GM23338 (cell line): Measurements from ENCODE around the gene ASXL3. TPM values are rescaled to one million over a fixed set of nuclear protein-coding genes. Genes with fewer than 3 reads are reported as not detected.

Experiments used
- ATAC-seq: fragments of 200-7000 bp; cut with Tn5 transposase; 3 replicates; pipeline ENCODE4 v1.9.1; 2020
- DNase-seq: peaks from one replicate; pipeline ENCODE4 v3.0.0-alpha.2; 2015; ENCODE audit warnings: low spot score
- H2AFZ ChIP-seq: fragments of 200-600 bp; sonication (generic); 2 replicates; pipeline ENCODE4 v1.8.0; 2016; ENCODE audit warnings: antibody characterized with exemption, mild to moderate bottlenecking, moderate library complexity
- H3F3A ChIP-seq: fragments of 200-600 bp; sonication (generic); replicated peaks from 2 replicates; pipeline ENCODE4 v1.8.0; 2017; ENCODE audit warnings: antibody characterized with exemption, mixed run types, low read depth
- H3K27ac ChIP-seq: fragments of 200-600 bp; sonication (generic); 2 replicates; pipeline ENCODE4 v1.6.1; 2016; ENCODE audit warnings: low read depth
- H3K27me3 ChIP-seq: fragments of 200-600 bp; sonication (generic); 2 replicates; pipeline ENCODE4 v1.8.0; 2016; ENCODE audit warnings: mild to moderate bottlenecking, mixed run types, moderate library complexity; ENCODE audit not compliant: insufficient read depth
- H3K36me3 ChIP-seq: fragments of 200-600 bp; sonication (generic); 2 replicates; pipeline ENCODE4 v1.8.0; 2016; ENCODE audit warnings: mild to moderate bottlenecking; ENCODE audit not compliant: insufficient read depth
- H3K4me1 ChIP-seq: fragments of 200-600 bp; sonication (generic); 2 replicates; pipeline ENCODE4 v1.8.0; 2016; ENCODE audit warnings: mild to moderate bottlenecking, moderate library complexity; ENCODE audit not compliant: insufficient read depth
- H3K4me2 ChIP-seq: fragments of 200-600 bp; sonication (generic); 2 replicates; pipeline ENCODE4 v1.7.1; 2017; ENCODE audit warnings: mixed run types
- H3K4me3 ChIP-seq: fragments of 200-600 bp; sonication (generic); 2 replicates; pipeline ENCODE4 v1.6.1; 2016; ENCODE audit warnings: mixed run types
- H3K79me2 ChIP-seq: fragments of 200-600 bp; sonication (generic); replicated peaks from 2 replicates; pipeline ENCODE4 v1.8.0; 2017; ENCODE audit warnings: mild to moderate bottlenecking; ENCODE audit not compliant: insufficient read depth
- H3K9me2 ChIP-seq: fragments of 200-600 bp; sonication (generic); 2 replicates; pipeline ENCODE4 v1.8.0; 2017; ENCODE audit not compliant: insufficient read depth
- H4K20me1 ChIP-seq: fragments of 200-600 bp; sonication (generic); replicated peaks from 2 replicates; pipeline ENCODE4 v1.8.0; 2017; ENCODE audit warnings: mild to moderate bottlenecking; ENCODE audit not compliant: insufficient read depth
- H3K27ac Mint-ChIP-seq: 2 replicates; pipeline ENCODE4 v1.8.0; 2020; ENCODE audit warnings: inconsistent platforms, mild to moderate bottlenecking, moderate library complexity, mixed read lengths
- H3K27me3 Mint-ChIP-seq: 3 replicates; pipeline ENCODE4 v1.8.0; 2022; ENCODE audit warnings: low read depth, mild to moderate bottlenecking, moderate library complexity, mixed read lengths, inconsistent platforms; ENCODE audit not compliant: insufficient read depth, poor library complexity
- H3K36me3 Mint-ChIP-seq: 3 replicates; pipeline ENCODE4 v1.8.0; 2021; ENCODE audit warnings: low read depth, mild to moderate bottlenecking, inconsistent platforms, moderate library complexity, mixed read lengths
- H3K4me1 Mint-ChIP-seq: 3 replicates; pipeline ENCODE4 v1.8.0; 2020; ENCODE audit warnings: mild to moderate bottlenecking, inconsistent platforms, mixed read lengths
- H3K4me3 Mint-ChIP-seq: 3 replicates; pipeline ENCODE4 v1.8.0; 2021; ENCODE audit warnings: moderate library complexity, mild to moderate bottlenecking, inconsistent platforms, mixed read lengths
- H3K9me3 Mint-ChIP-seq: 3 replicates; pipeline ENCODE4 v1.8.0; 2020; ENCODE audit warnings: moderate library complexity, mild to moderate bottlenecking, inconsistent platforms, mixed read lengths
- CREB1 ChIP-seq: fragments of 250-450 bp; sonication (Bioruptor Pico); IDR thresholded peaks from 2 replicates; pipeline ENCODE4 v1.5.0; 2020; ENCODE audit warnings: low read depth, mild to moderate bottlenecking, moderate library complexity
- EZH2 ChIP-seq: fragments of 200-600 bp; sonication (generic); IDR thresholded peaks from one replicate; pipeline ENCODE4 v1.8.0; 2017; ENCODE audit warnings: antibody characterized with exemption, mild to moderate bottlenecking, low read depth; ENCODE audit not compliant: unreplicated experiment
- EZH2phosphoT487 ChIP-seq: fragments of 200-600 bp; sonication (generic); IDR thresholded peaks from one replicate; pipeline ENCODE4 v1.8.1; 2018; ENCODE audit warnings: antibody characterized with exemption; ENCODE audit not compliant: unreplicated experiment
- JUNB ChIP-seq: IDR thresholded peaks from one replicate; pipeline ENCODE4 v1.6.1; 2016; ENCODE audit warnings: antibody characterized with exemption; ENCODE audit not compliant: unreplicated experiment
- NANOG ChIP-seq: IDR thresholded peaks from 2 replicates; pipeline ENCODE4 v1.6.1; 2016; ENCODE audit warnings: antibody characterized with exemption, borderline replicate concordance
- POLR2AphosphoS5 ChIP-seq: IDR thresholded peaks from 2 replicates; pipeline ENCODE4 v1.6.1; 2016; ENCODE audit warnings: antibody characterized with exemption, low read depth
- REST ChIP-seq: IDR thresholded peaks from one replicate; pipeline ENCODE4 v1.6.1; 2018; ENCODE audit warnings: antibody characterized with exemption; ENCODE audit not compliant: unreplicated experiment
- STAT1 ChIP-seq: IDR thresholded peaks from one replicate; pipeline ENCODE4 v1.6.1; 2016; ENCODE audit warnings: antibody characterized with exemption; ENCODE audit not compliant: unreplicated experiment
- ZNF114 ChIP-seq: fragments of 250-450 bp; sonication (Bioruptor Pico); IDR thresholded peaks from 2 replicates; pipeline ENCODE4 v1.5.0; 2020; ENCODE audit warnings: mild to moderate bottlenecking, moderate library complexity
- ZNF331 ChIP-seq: fragments of 250-450 bp; sonication (Bioruptor Pico); IDR thresholded peaks from 2 replicates; pipeline ENCODE4 v1.5.0; 2020; ENCODE audit warnings: low read depth, mild to moderate bottlenecking, moderate library complexity
- ZNF462 ChIP-seq: fragments of 250-450 bp; sonication (Bioruptor Pico); IDR thresholded peaks from 2 replicates; pipeline ENCODE4 v1.5.0; 2020; ENCODE audit warnings: mild to moderate bottlenecking, moderate library complexity
- polyA plus RNA-seq: library from polyadenylated mRNA; unstranded; fragments of >200 nt; fragmentation: Nextera tagmentation; extraction: Ambion mirVana; gene quantifications from 2 replicates; pipeline ENCODE4 v1.2.1, GENCODE V29; 2016
- total RNA-seq: library from RNA; depleted of rRNA; stranded (reverse); fragments of >200 nt; shearing (Covaris generic); gene quantifications from 2 replicates; pipeline ENCODE4 v1.2.3, GENCODE V29; 2014
- TF ChIP-seq, protein P1 (sequence below), 2 experiments: fragments of 200-600 bp in 1 of 2; sonication (generic) in 1 of 2; conservative IDR thresholded peaks; 2 replicates each; pipeline versions ENCODE4 v1.5.1 to v1.6.1; 2016 to 2017; ENCODE audit warnings: antibody characterized with exemption in 2 of 2, low read depth in 2 of 2, mild to moderate bottlenecking in 2 of 2, moderate library complexity in 1 of 2
- TF ChIP-seq, protein P2 (sequence below): IDR thresholded peaks from 2 replicates; pipeline ENCODE4 v1.6.1; 2016; ENCODE audit warnings: antibody characterized with exemption

Gene ASXL3
- total and polyA plus RNA-seq, 2 experiments from 2014 or later: 0.23 to 1.4 TPM

GRCh38 chr18:33579349-33580215 is 1.6 kb downstream of the ASXL3 start:
- Mint-ChIP-seq H3K9me3 (no peaks in the 10 kb centered on the region; the same call in 2 of the 3 replicates), H3K36me3 (peaks cover 3% of the 10 kb centered on the region; the same call in 2 of the 3 replicates), H3K27me3 (peaks cover 10% of the 10 kb centered on the region), H3K4me1 (peaks cover 31% of the 10 kb centered on the region), H3K4me3 (no peak overlapping the region), H3K27ac (no peak overlapping the region)
- H2AFZ ChIP-seq: 0 out of 2 replicates have a peak overlapping the region, but pooled peaks have one; percentile 88
- H3K27ac ChIP-seq: no peak overlapping the region
- H3K27me3 ChIP-seq: peaks cover 46% of the 10 kb centered on the region
- no peaks in the 10 kb centered on the region for H3K79me2 ChIP-seq
- TF ChIP-seq NANOG (no peak), EZH2 (no peak), REST (no peak), EZH2phosphoT487 (no peak), STAT1 (no peak), ZNF331 (CRISPR knock-in tag) (no peak), JUNB (no peak), POLR2AphosphoS5 (no peak), ZNF462 (CRISPR knock-in tag) (no peak), ZNF114 (CRISPR knock-in tag) (no peak), CREB1 (no peak)
- TF ChIP-seq, protein P1, sequence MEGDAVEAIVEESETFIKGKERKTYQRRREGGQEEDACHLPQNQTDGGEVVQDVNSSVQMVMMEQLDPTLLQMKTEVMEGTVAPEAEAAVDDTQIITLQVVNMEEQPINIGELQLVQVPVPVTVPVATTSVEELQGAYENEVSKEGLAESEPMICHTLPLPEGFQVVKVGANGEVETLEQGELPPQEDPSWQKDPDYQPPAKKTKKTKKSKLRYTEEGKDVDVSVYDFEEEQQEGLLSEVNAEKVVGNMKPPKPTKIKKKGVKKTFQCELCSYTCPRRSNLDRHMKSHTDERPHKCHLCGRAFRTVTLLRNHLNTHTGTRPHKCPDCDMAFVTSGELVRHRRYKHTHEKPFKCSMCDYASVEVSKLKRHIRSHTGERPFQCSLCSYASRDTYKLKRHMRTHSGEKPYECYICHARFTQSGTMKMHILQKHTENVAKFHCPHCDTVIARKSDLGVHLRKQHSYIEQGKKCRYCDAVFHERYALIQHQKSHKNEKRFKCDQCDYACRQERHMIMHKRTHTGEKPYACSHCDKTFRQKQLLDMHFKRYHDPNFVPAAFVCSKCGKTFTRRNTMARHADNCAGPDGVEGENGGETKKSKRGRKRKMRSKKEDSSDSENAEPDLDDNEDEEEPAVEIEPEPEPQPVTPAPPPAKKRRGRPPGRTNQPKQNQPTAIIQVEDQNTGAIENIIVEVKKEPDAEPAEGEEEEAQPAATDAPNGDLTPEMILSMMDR (conservative IDR thresholded peaks at IDR 0.05; ENCODE audit: low read depth in 2 of 2): no peak
- TF ChIP-seq, protein P2, sequence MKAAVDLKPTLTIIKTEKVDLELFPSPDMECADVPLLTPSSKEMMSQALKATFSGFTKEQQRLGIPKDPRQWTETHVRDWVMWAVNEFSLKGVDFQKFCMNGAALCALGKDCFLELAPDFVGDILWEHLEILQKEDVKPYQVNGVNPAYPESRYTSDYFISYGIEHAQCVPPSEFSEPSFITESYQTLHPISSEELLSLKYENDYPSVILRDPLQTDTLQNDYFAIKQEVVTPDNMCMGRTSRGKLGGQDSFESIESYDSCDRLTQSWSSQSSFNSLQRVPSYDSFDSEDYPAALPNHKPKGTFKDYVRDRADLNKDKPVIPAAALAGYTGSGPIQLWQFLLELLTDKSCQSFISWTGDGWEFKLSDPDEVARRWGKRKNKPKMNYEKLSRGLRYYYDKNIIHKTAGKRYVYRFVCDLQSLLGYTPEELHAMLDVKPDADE: no peak
- H3K36me3 ChIP-seq: no peaks in the 10 kb centered on the region
- H3K4me1 ChIP-seq: peaks cover 40% of the 10 kb centered on the region
- H3F3A ChIP-seq: no peaks in the 10 kb centered on the region
- ATAC-seq: no peak; the same call in 2 of the 3 replicates
- peak; percentile 46 for DNase-seq
- no peaks in the 10 kb centered on the region for H4K20me1 ChIP-seq
- peak overlapping the region; percentile 89 for H3K4me2 ChIP-seq
- H3K9me2 ChIP-seq: no peaks in the 10 kb centered on the region
- peak overlapping the region; percentile 70 for H3K4me3 ChIP-seq
